Activated naive CD4-positive, alpha-beta T cell treated with anti-CD3 and anti-CD28 coated beads, Interleukin-2, amount 10 ng/mL, durations not matched to agents 7 days and 5 days (primary cell): Measurements from ENCODE around the gene SCRT2.

Source experiments
- CTCF ChIA-PET: fragments of 350-600 bp; sonication (Branson Sonifier 250); formaldehyde crosslinking; loops from one replicate; lab custom pipeline; 2021; ENCODE audit warnings: antibody characterized with exemption; lab: Charles Lee
- DNase-seq: peaks from one replicate; pipeline ENCODE4 v3.0.0-alpha.2; 2020
- H3K27ac Mint-ChIP-seq: one replicate; pipeline ENCODE4 v1.8.0; 2021; ENCODE audit warnings: mild to moderate bottlenecking, moderate library complexity, mixed read lengths
- H3K27me3 Mint-ChIP-seq: one replicate; pipeline ENCODE4 v1.8.0; 2021; ENCODE audit warnings: mild to moderate bottlenecking, mixed read lengths
- H3K36me3 Mint-ChIP-seq: one replicate; pipeline ENCODE4 v1.8.0; 2021; ENCODE audit warnings: mixed read lengths
- H3K4me1 Mint-ChIP-seq: one replicate; pipeline ENCODE4 v1.8.0; 2021; ENCODE audit warnings: mixed read lengths
- H3K4me3 Mint-ChIP-seq: one replicate; pipeline ENCODE4 v1.8.0; 2021; ENCODE audit warnings: mild to moderate bottlenecking, moderate library complexity, mixed read lengths
- H3K9me3 Mint-ChIP-seq: one replicate; pipeline ENCODE4 v1.8.0; 2021; ENCODE audit warnings: mixed read lengths

The SCRT2 gene

DNA sequence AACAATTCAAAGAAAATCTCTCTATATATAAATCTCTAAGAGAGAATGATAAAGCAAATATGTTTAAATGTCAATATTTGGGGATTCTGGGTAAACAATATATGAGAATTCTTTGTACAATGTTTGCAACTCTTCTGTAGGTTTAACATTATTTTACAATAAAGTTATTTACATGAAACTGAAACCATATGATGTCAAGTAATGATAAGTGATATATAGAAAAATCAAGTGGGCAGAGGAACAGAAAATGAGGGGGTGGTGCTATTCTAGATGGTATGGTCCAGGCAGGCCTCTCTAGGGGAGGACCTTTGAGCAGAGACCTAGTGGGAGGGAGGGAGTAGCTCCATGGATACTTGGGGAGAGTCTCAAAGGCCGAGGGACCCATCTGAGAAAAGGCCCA lies 16.4 kb upstream of the SCRT2 start:
- Mint-ChIP-seq H3K27ac (no peak overlapping the region), H3K36me3 (no peaks in the 10 kb centered on the region), H3K4me3 (no peak overlapping the region), H3K27me3 (peaks cover 3% of the 10 kb centered on the region), H3K4me1 (no peaks in the 10 kb centered on the region), H3K9me3 (no peaks in the 10 kb centered on the region)
- DNase-seq = no peak
- CTCF ChIA-PET = no interaction called here

DNA sequence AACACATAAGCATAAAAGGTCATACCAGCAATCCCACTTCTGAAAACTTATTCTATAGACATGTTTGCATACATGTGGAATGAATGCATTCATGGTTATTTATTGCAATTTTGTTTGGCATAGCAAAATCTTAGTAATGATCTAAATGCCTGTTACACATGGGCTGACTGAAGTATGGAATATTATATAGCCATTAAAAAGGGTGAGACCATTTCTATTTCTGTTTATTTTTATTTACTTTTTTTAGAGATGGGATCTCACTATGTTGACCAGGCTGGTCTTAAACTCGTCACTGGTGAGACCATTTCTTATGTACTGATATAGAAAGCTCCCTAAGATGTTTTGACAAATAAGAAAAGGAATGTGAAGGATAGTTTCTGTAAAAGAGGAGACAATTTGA lies 14.3 kb upstream of the SCRT2 start:
- no peaks in the 10 kb centered on the region for H3K4me1 Mint-ChIP-seq
- no peak overlapping the region for H3K27ac Mint-ChIP-seq
- no peak overlapping the region for H3K4me3 Mint-ChIP-seq
- no peaks in the 10 kb centered on the region for H3K36me3 Mint-ChIP-seq
- DNase-seq = no peak
- no peaks in the 10 kb centered on the region for H3K9me3 Mint-ChIP-seq
- CTCF ChIA-PET = no interaction called here
- H3K27me3 Mint-ChIP-seq = peaks cover 3% of the 10 kb centered on the region

GRCh38 chr20:689348-689747 lies 13.7 kb upstream of the SCRT2 start:
- DNase-seq = no peak
- Mint-ChIP-seq H3K4me3 (no peak overlapping the region), H3K27ac (no peak overlapping the region), H3K36me3 (no peaks in the 10 kb centered on the region), H3K27me3 (peaks cover 7% of the 10 kb centered on the region), H3K9me3 (no peaks in the 10 kb centered on the region), H3K4me1 (no peaks in the 10 kb centered on the region)
- CTCF ChIA-PET = no interaction called here

DNA sequence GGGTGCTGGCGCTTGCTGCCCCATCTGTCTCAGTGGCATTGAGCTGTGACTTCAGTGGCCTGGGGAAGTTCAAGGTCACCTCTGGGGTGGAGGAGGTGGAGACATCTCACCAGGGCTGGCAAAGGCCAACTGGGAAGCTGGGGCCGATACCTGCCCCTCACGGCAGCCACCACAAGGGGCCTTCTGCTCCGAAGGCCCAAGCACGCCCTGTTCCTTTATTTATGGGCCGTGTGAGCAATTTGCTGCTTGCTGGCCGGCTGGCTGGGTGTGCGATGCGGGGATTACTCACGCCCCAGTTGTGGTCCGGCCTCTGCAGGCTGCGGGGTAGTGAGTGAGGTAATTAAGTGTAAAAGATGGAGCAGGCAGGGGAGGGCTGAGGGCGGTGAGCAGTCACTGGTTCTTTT lies 13.2 kb upstream of the SCRT2 start:
- Mint-ChIP-seq H3K27me3 (peaks cover 7% of the 10 kb centered on the region), H3K36me3 (no peaks in the 10 kb centered on the region), H3K4me3 (no peak overlapping the region), H3K9me3 (no peaks in the 10 kb centered on the region), H3K4me1 (no peaks in the 10 kb centered on the region), H3K27ac (no peak overlapping the region)
- DNase-seq = no peak
- CTCF ChIA-PET = no interaction called here

DNA sequence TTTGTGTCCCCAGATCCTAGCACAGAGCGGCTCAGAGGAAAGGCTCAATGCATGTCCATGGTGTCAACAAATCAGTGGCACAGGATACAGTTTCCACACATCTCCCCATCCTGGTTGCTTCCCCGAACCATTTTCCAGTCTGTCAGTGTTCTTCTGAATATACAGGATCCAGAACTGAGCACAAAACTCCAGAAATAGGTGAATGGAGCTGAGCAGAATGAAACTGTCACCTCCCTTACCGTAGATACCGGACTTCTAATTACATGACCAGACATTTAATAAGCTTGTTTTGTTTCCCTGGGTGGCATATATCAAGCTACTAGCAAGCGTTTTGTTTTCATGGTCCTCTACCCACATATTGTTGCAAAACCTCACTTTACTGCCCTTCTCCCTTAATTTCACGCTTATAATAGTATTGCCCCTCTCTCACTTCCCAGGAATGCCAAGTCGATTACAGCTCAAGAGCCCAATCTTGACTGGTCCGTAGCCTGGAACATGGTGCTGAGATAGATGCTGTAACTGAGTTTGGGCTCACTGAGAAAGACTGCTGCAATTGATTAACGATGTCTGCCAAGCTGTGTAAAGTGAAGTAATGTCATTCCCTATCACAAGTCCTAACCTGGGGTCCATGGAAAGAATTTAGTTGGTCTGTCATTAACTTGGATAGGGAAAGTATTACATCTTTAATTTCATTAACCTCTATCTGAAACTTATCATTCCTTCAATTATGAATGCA lies 12.0 kb upstream of the SCRT2 start:
- DNase-seq = no peak
- H3K27me3 Mint-ChIP-seq = peaks cover 14% of the 10 kb centered on the region
- no peaks in the 10 kb centered on the region for H3K9me3 Mint-ChIP-seq
- no peaks in the 10 kb centered on the region for H3K4me1 Mint-ChIP-seq
- no peak overlapping the region for H3K4me3 Mint-ChIP-seq
- no peaks in the 10 kb centered on the region for H3K36me3 Mint-ChIP-seq
- CTCF ChIA-PET = no interaction called here
- no peak overlapping the region for H3K27ac Mint-ChIP-seq

GRCh38 chr20:684676-685319 lies 9.2 kb upstream of the SCRT2 start:
- no peaks in the 10 kb centered on the region for H3K4me1 Mint-ChIP-seq
- no peak overlapping the region for H3K4me3 Mint-ChIP-seq
- peaks cover 26% of the 10 kb centered on the region for H3K27me3 Mint-ChIP-seq
- no peak overlapping the region for H3K27ac Mint-ChIP-seq
- DNase-seq = no peak
- no peaks in the 10 kb centered on the region for H3K36me3 Mint-ChIP-seq
- CTCF ChIA-PET = no interaction called here
- H3K9me3 Mint-ChIP-seq = no peaks in the 10 kb centered on the region

DNA sequence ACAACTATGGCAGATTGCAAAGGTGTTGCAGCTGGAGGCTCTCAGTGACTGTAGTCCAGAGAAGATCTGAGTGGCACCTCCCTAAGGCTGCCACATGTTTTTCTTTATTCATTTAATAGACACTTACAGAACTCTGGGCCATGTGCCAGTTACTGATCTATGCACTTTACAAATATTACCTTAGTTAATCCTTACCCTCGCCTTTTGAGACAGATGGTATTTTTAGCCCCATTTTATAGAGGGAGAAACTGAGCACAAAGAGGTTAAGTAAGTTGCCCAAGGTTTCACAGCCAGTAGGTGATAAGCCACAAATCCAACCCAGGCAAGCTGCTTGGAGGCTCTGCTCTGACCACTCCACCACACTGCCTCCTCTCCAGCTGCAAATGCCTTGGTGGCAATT lies 6.5 kb upstream of the SCRT2 start:
- no peaks in the 10 kb centered on the region for H3K4me1 Mint-ChIP-seq
- no peaks in the 10 kb centered on the region for H3K36me3 Mint-ChIP-seq
- no peak for DNase-seq
- CTCF ChIA-PET = interaction anchor here (2.7 kb wide), 1 partner anchor 15 kb away, joined by 10 read pairs; no protein-coding TSS in a partner anchor
- H3K4me3 Mint-ChIP-seq = no peak overlapping the region
- H3K9me3 Mint-ChIP-seq = no peaks in the 10 kb centered on the region
- H3K27me3 Mint-ChIP-seq = peaks cover 44% of the 10 kb centered on the region
- no peak overlapping the region for H3K27ac Mint-ChIP-seq

DNA sequence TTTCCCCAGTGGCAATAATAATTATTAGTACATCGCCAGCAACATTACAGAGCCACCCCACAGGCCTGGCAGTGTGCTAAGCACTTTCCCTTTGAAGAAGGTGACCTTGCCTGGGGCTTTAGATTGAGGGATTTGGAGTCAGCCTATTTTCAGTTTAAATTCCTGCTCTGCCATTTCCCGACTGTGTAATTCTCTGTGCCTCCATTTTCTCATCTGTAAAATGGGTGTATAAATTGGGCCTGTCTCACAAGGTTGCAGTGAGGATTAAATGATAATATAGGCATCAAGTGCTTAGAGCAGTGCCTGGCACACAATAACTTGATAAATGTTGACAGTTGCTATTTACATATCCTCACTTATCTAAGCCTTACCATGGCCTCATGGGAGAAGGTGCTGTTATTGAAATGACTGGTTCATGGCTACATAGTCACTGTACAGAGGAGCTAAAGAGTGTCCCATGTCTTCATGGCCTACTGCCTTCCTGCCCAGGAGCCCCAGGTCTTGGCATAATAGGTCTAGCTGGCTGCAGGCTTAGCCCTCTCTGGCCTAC lies 5.1 kb upstream of the SCRT2 start:
- Mint-ChIP-seq H3K36me3 (no peaks in the 10 kb centered on the region), H3K9me3 (no peaks in the 10 kb centered on the region), H3K4me1 (peaks cover 4% of the 10 kb centered on the region), H3K27me3 (peaks cover 58% of the 10 kb centered on the region), H3K27ac (no peak overlapping the region), H3K4me3 (no peak overlapping the region)
- CTCF ChIA-PET = interaction anchor here (2.7 kb wide), 1 partner anchor 14 kb away, joined by 10 read pairs; no protein-coding TSS in a partner anchor
- DNase-seq = no peak

DNA sequence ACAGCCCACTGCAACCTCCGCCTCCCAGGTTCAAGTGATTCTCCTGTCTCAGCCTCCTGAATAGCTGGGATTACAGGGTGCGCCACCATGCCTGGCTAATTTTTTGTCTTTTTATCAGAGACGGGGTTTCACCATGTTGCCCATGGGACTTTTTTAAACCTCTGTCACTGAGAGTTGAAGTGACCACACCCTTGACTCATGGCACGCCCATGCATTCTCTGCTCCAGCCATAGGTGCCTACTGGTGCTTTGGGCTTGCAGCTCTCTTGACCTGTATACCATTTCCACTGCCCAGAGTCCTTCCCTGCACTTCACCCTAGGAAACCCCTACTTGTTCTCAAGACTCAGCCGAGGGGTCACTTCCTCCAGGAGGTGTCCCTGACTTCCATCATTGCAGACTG lies 2.4 kb upstream of the SCRT2 start:
- H3K27ac Mint-ChIP-seq = no peak overlapping the region
- DNase-seq = no peak
- CTCF ChIA-PET = interaction anchor here (1.2 kb wide), 1 partner anchor 11 kb away, joined by 5 read pairs; no protein-coding TSS in a partner anchor
- H3K36me3 Mint-ChIP-seq = no peaks in the 10 kb centered on the region
- H3K4me3 Mint-ChIP-seq = no peak overlapping the region
- H3K9me3 Mint-ChIP-seq = no peaks in the 10 kb centered on the region
- H3K27me3 Mint-ChIP-seq = peaks cover 78% of the 10 kb centered on the region
- peaks cover 5% of the 10 kb centered on the region for H3K4me1 Mint-ChIP-seq

- no peak for DNase-seq
- H3K4me3 Mint-ChIP-seq = no peak overlapping the region
- peaks cover 5% of the 10 kb centered on the region for H3K4me1 Mint-ChIP-seq
- H3K36me3 Mint-ChIP-seq = no peaks in the 10 kb centered on the region
- H3K27me3 Mint-ChIP-seq = peaks cover 83% of the 10 kb centered on the region
- no peaks in the 10 kb centered on the region for H3K9me3 Mint-ChIP-seq
- CTCF ChIA-PET = interaction anchor here (1.5 kb wide), 1 partner anchor 10 kb away, joined by 5 read pairs; no protein-coding TSS in a partner anchor
- H3K27ac Mint-ChIP-seq = no peak overlapping the region
Measured at GRCh38 chr20:676967-677366, 1.4 kb upstream of the SCRT2 start.

- Mint-ChIP-seq H3K36me3 (no peaks in the 10 kb centered on the region), H3K4me1 (peaks cover 7% of the 10 kb centered on the region), H3K9me3 (no peaks in the 10 kb centered on the region), H3K27ac (no peak overlapping the region), H3K27me3 (peaks cover 83% of the 10 kb centered on the region), H3K4me3 (no peak overlapping the region)
- DNase-seq = no peak
- CTCF ChIA-PET = interaction anchor here (1.4 to 1.5 kb wide), 2 partner anchors 9 to 84 kb away, joined by 3 to 5 read pairs; no protein-coding TSS in a partner anchor
Measured at GRCh38 chr20:676315-676937, 824 bp upstream of the SCRT2 start.

DNA sequence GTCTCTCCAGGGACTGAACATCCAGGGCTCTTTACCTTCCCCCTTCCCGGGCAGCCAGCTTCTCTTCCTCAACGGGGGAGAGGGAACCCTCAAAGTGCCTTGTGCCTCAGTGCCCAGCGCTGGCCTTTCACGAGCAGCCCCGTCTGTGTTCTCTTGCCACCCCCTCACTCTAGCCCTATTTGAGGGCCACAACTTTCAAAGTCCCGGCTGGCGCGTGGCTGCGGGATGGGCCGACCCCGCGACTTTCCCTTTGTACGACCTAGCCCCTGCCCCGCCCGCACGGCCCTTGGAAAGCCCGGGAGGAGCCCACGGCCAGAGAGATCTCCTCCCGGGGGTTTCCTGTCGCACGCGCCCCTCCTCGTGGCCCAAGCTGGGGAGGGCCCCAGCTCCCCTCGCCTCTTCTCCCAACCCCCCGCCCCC lies 559 bp downstream of the SCRT2 start:
- no peak overlapping the region for H3K4me3 Mint-ChIP-seq
- no peaks in the 10 kb centered on the region for H3K36me3 Mint-ChIP-seq
- DNase-seq = no peak
- peaks cover 11% of the 10 kb centered on the region for H3K4me1 Mint-ChIP-seq
- H3K27me3 Mint-ChIP-seq = peaks cover 91% of the 10 kb centered on the region
- CTCF ChIA-PET = interaction anchor here (1.4 kb wide), 1 partner anchor 86 kb away, joined by 3 read pairs; no protein-coding TSS in a partner anchor
- H3K9me3 Mint-ChIP-seq = no peaks in the 10 kb centered on the region
- H3K27ac Mint-ChIP-seq = no peak overlapping the region

DNA sequence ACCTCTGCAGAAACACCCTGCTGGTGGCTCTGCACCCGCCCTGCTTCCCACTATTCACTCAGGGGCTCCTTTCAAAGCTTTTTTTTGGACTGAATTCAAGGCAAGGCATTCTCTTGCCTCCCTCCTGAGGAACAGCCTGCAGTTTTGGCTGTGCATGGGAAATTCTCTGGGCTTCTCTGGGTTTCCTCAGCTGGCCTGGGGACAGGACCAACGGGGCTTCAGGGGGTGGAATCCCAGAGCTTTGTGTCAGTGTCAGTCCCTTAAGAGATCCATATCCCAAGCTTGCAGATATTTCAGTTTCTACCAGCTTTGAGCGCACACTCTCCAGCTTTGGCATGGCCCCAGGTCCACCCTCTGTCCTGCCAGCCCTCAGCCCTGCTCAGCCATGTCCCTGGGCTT lies 2.0 kb downstream of the SCRT2 start:
- CTCF ChIA-PET = no interaction called here
- H3K4me3 Mint-ChIP-seq = no peak overlapping the region
- peaks cover 11% of the 10 kb centered on the region for H3K4me1 Mint-ChIP-seq
- H3K36me3 Mint-ChIP-seq = no peaks in the 10 kb centered on the region
- no peak overlapping the region for H3K27ac Mint-ChIP-seq
- H3K9me3 Mint-ChIP-seq = no peaks in the 10 kb centered on the region
- H3K27me3 Mint-ChIP-seq = peaks cover 92% of the 10 kb centered on the region
- no peak for DNase-seq

DNA sequence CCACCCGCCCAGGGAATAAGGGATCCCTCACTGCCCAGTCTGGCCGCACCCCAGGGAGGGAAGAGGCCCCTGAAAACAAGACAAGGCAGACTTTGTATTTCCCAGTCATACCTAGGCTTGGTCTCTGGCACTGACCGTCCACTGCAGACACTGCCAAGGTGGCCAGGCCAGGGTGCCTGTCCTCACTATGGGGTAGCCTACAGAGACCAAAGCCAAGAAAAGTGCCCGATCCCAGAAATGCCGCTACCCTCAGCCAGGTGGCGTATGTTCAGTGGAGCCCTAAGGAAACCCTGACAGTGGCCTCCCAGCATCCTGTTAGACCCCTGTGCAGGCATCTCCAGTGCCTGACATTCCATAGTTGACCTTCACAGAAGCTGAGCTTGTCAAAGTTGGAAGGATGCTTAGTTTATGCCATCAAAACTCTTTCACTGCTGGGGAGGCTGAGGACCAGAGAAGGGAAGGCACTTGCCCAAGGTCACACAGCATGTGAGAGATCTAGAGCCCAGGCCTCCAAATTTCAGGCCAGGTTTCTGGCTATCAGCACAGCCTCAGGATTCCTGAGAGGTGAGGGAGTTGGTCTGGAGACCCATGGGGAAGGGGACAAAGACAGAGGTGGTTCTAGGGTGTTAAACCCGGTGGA lies 2.5 kb downstream of the SCRT2 start:
- Mint-ChIP-seq H3K9me3 (no peaks in the 10 kb centered on the region), H3K36me3 (no peaks in the 10 kb centered on the region), H3K27ac (no peak overlapping the region), H3K4me1 (peaks cover 11% of the 10 kb centered on the region), H3K27me3 (peaks cover 95% of the 10 kb centered on the region), H3K4me3 (no peak overlapping the region)
- no peak for DNase-seq
- CTCF ChIA-PET = no interaction called here
